GM12892 (cell line): Measurements from ENCODE around the gene DIP2B.

Experiments used
- POLR2A ChIP-seq: IDR thresholded peaks from 2 replicates; pipeline ENCODE4 v1.6.1; 2011; ENCODE audit warnings: low read depth, low read length, control low read depth
- POLR2AphosphoS5 ChIP-seq: IDR thresholded peaks from 2 replicates; pipeline ENCODE4 v1.6.1; 2011; ENCODE audit warnings: low read depth, low read length, control low read depth
- TAF1 ChIP-seq: IDR thresholded peaks from 2 replicates; pipeline ENCODE4 v1.6.1; 2011; ENCODE audit warnings: low read depth, mild to moderate bottlenecking, control low read depth, low read length, borderline replicate concordance

- TF ChIP-seq POLR2A (no peak), POLR2AphosphoS5 (no peak), TAF1 (no peak)
These were observed 155.6 kb downstream of the DIP2B start for GRCh38 chr12:50660425-50660822.
